Natural killer cell (primary cell): ENCODE measurements around the gene SLC35C1. TPM values are rescaled to one million over a fixed set of nuclear protein-coding genes. Genes with fewer than 3 reads are reported as not detected.

Source experiments
- ATAC-seq, 3 donors: fragments of 150-1000 bp in 2 of 3; fragments of 200-7000 bp in 1 of 3; cut with Tn5 transposase; 1 replicate in 1 of 3; 2 replicates in 2 of 3; pipeline ENCODE4 v1.10.0; 2021; ENCODE audit warnings: mild to moderate bottlenecking in 2 of 3, moderate library complexity in 2 of 3
- DNase-seq, 2 donors: peaks; one replicate each; pipeline versions ENCODE4 v3.0.0 to v3.0.0-alpha.2; 2013 to 2021; ENCODE audit warnings: mixed read lengths in 1 of 2
- H3K27ac ChIP-seq: one replicate; pipeline ENCODE4 v1.5.1; 2013; ENCODE audit warnings: mild to moderate bottlenecking, low read length
- H3K27me3 ChIP-seq: one replicate; pipeline ENCODE4 v1.6.1; 2013; ENCODE audit warnings: low read length; ENCODE audit not compliant: control insufficient read depth, insufficient read depth
- H3K36me3 ChIP-seq: one replicate; pipeline ENCODE4 v1.6.1; 2013; ENCODE audit warnings: low read length; ENCODE audit not compliant: control insufficient read depth, insufficient read depth
- H3K4me1 ChIP-seq: one replicate; pipeline ENCODE4 v1.6.1; 2013; ENCODE audit warnings: low read length; ENCODE audit not compliant: control insufficient read depth, insufficient read depth
- H3K4me3 ChIP-seq: one replicate; pipeline ENCODE4 v1.5.1; 2013; ENCODE audit warnings: low read length
- H3K9me3 ChIP-seq: one replicate; pipeline ENCODE4 v1.6.1; 2013; ENCODE audit warnings: low read length; ENCODE audit not compliant: control insufficient read depth, insufficient read depth
- H3K27ac Mint-ChIP-seq, 2 donors: one replicate each; pipeline ENCODE4 v1.8.0; 2022; ENCODE audit warnings: mild to moderate bottlenecking in 2 of 2, mixed read lengths in 2 of 2, moderate library complexity in 1 of 2
- H3K27me3 Mint-ChIP-seq, 2 donors: one replicate each; pipeline ENCODE4 v1.8.0; 2022; ENCODE audit warnings: low read depth in 2 of 2, mixed read lengths in 2 of 2
- H3K36me3 Mint-ChIP-seq: one replicate; pipeline ENCODE4 v1.8.0; 2022; ENCODE audit warnings: mixed read lengths
- H3K4me1 Mint-ChIP-seq, 2 donors: one replicate each; pipeline ENCODE4 v1.8.0; 2022; ENCODE audit warnings: mixed read lengths in 2 of 2
- H3K4me3 Mint-ChIP-seq: one replicate; pipeline ENCODE4 v1.8.0; 2022; ENCODE audit warnings: mild to moderate bottlenecking, moderate library complexity, mixed read lengths
- H3K9me3 Mint-ChIP-seq, 2 donors: one replicate each; pipeline ENCODE4 v1.8.0; 2022; ENCODE audit warnings: mixed read lengths in 2 of 2
- CTCF ChIP-seq: fragments of 200-600 bp; IDR thresholded peaks from one replicate; pipeline ENCODE4 v1.8.0; 2022; ENCODE audit warnings: antibody characterized with exemption
- WGBS: methylation state at CpG from one replicate; pipeline ENCODE4 v1.1.7; 2013; ENCODE audit warnings: missing lambda C conversion rate; ENCODE audit not compliant: insufficient coverage; 5-methylcytosine and 5-hydroxymethylcytosine counted together
- intact Hi-C: fragments of 100-400 bp; cut with micrococcal nuclease; formaldehyde crosslinking; loops from one replicate; pipeline ENCODE4 v1.14.2; 2022
- total RNA-seq, 4 donors: library from RNA; stranded (reverse); fragments of 120-200 nt in 1 of 4; gene quantifications; one replicate each; pipeline versions ENCODE4 v1.2.3 to v1.2.4, GENCODE V29; 2013 to 2022

SLC35C1 gene
- total RNA-seq, 3 donors from 2014 or later (not counting 1 experiment from before 2014, with no cell fraction given): 7.1 to 11.9 (median 9.5) TPM

GRCh38 chr11:45798793-45799441 is 6.0 kb upstream of the SLC35C1 start:
- Histone ChIP-seq H3K27me3 (no peaks in the 10 kb centered on the region), H3K27ac (no peak overlapping the region), H3K4me1 (peaks cover 3% of the 10 kb centered on the region), H3K9me3 (no peaks in the 10 kb centered on the region), H3K36me3 (no peaks in the 10 kb centered on the region), H3K4me3 (no peak overlapping the region)
- no peaks in the 10 kb centered on the region for H3K4me1 Mint-ChIP-seq
- DNase-seq (no peak), ATAC-seq (no peak)
- TF ChIP-seq CTCF: no peak
- no peak overlapping the region for H3K4me3 Mint-ChIP-seq
- H3K36me3 Mint-ChIP-seq: no peaks in the 10 kb centered on the region
- H3K27ac Mint-ChIP-seq: no peak overlapping the region
- intact Hi-C loops: no loop called here
- 92% methylated on average over 10 of the region's 10 CpGs for WGBS
- no peaks in the 10 kb centered on the region for H3K9me3 Mint-ChIP-seq
- peaks cover 6 to 8% of the 10 kb centered on the region in 2 donors for H3K27me3 Mint-ChIP-seq

GRCh38 chr11:45799562-45799961 is 5.4 kb upstream of the SLC35C1 start:
- intact Hi-C loops: no loop called here
- DNase-seq: no peak
- Histone ChIP-seq H3K9me3 (no peaks in the 10 kb centered on the region), H3K27me3 (no peaks in the 10 kb centered on the region), H3K36me3 (no peaks in the 10 kb centered on the region), H3K4me1 (peaks cover 5% of the 10 kb centered on the region), H3K4me3 (no peak overlapping the region), H3K27ac (no peak overlapping the region)
- no peak for TF ChIP-seq CTCF
- no peaks in the 10 kb centered on the region for H3K36me3 Mint-ChIP-seq
- no peaks in the 10 kb centered on the region for H3K9me3 Mint-ChIP-seq
- no peak overlapping the region for H3K4me3 Mint-ChIP-seq
- 94% methylated on average over 2 of the region's 3 CpGs for WGBS
- ATAC-seq: no peak
- peaks cover 1 to 3% of the 10 kb centered on the region in 2 donors for H3K27me3 Mint-ChIP-seq
- H3K27ac Mint-ChIP-seq: no peak overlapping the region
- peaks cover 0 to 4% of the 10 kb centered on the region in 2 donors for H3K4me1 Mint-ChIP-seq

GRCh38 chr11:45800261-45800660 is 4.7 kb upstream of the SLC35C1 start:
- H3K4me3 Mint-ChIP-seq: no peak overlapping the region
- H3K36me3 ChIP-seq: no peaks in the 10 kb centered on the region
- H3K27ac Mint-ChIP-seq: no peak overlapping the region
- H3K4me1 ChIP-seq: peaks cover 6% of the 10 kb centered on the region
- H3K4me3 ChIP-seq: no peak overlapping the region
- TF ChIP-seq CTCF: no peak
- H3K27me3 ChIP-seq: no peaks in the 10 kb centered on the region
- peaks cover 0 to 3% of the 10 kb centered on the region in 2 donors for H3K27me3 Mint-ChIP-seq
- DNase-seq: no peak
- no peak overlapping the region for H3K27ac ChIP-seq
- no peaks in the 10 kb centered on the region for H3K9me3 Mint-ChIP-seq
- ATAC-seq: no peak
- H3K36me3 Mint-ChIP-seq: no peaks in the 10 kb centered on the region
- intact Hi-C loops: no loop called here
- H3K4me1 Mint-ChIP-seq: peaks cover 0 to 10% of the 10 kb centered on the region in 2 donors
- 86% methylated on average over 1 of the region's 2 CpGs for WGBS
- no peaks in the 10 kb centered on the region for H3K9me3 ChIP-seq
